OCI-M2 (cell line): ENCODE measurements around the gene ACOT11.
"Not testable (repeated sequence)": the region's sequence is repeated elsewhere in the genome, so short reads cannot be mapped to it uniquely, and the experiment has no call there.

Source experiments
- DNase-seq: peaks from one replicate; lab custom pipeline; 2025; ENCODE audit not compliant: unreplicated experiment; lab: John Stamatoyannopoulos, UW

Gene ACOT11

DNA sequence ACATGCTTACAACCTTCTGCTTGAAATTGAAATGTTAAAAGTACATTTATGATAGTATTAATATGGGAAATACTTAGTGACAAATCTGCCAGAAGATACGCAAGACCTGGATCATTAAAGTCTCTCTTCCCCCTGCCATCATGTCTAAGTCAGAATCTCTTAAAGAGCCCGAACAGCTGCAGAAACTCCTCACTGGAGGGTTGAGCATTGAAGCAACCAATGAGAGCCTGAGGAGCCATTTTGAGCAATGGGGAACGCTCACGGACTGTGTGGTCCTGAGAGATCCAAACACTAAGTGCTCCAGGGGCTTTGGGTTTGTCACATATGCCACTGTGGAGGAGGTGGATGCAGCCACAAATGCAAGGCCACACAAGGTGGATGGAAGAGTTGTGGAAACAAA, 11.4 kb upstream of the ACOT11 start:
- DNase-seq = not testable (repeated sequence)

DNA sequence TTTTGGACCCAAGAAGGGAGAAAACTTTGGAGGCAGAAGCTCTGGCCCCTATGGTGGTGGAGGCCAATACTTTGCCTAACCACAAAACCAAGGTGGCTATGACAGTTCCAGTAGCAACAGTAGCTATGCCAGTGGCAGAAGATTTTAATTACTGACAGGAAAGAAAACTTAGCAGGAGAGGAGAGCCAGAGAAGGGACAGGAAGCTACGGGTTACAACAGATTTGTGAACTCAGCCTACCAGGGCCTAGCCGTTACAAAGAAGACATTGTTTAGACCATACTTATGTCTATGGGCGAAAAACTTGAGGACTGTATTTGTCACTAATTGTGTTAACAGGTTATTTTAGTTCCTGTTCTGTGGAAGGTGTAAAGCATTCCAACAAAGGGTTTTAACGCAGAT, 10.4 kb upstream of the ACOT11 start:
- no peak for DNase-seq

DNA sequence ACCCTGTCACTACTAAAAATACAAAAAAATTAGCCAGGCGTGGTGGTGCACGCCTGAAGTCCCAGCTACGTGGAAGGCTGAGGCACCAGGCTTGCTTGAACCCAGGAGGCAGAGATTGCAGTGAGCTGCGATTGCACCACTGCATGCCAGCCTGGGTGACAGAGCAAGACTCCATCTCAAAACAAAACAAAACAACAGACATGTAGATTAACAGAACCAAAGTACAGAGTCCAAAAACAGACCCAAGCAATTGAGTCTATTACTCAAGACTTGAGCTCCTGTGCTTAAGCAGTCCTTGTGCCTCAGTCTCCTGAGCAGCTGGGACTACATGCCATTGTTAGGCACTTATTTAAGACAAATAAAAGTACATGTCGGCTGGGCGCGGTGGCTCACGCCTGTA, 9.5 kb upstream of the ACOT11 start:
- DNase-seq = no peak

DNA sequence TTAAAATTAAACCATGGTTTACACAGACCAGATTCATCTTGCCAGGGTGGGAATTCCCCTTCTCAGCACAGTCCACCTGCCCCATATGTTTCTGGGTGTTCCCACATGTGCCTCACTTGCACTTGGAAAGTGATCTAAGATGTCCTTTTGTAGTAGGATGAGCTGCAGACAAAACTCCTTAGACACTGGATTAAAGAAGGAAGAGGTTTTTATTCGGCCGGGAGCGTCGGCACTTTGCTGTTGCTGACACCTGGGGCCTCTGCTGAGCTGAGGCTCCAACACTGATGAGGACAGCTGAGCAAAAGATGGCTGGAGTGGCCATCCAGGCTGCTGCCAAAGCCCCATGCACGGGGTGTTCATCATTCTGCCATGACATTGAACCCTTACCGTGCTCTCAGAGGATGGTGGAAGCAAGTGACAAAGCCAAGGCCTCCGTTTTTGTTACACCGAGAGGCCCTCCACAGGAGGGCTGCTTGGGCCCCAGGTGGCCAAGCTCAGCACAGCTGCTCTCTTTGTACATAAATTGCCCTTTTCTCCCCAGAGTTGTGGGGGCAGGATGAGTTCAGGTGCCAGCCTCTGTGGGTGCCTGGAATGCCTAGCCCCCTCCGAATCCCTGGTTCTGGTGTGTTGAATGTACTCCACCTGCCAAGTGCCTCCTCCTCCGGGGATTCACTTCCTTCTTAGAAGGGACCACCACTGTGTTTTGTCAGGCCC, 7.3 kb upstream of the ACOT11 start:
- no peak for DNase-seq

DNA sequence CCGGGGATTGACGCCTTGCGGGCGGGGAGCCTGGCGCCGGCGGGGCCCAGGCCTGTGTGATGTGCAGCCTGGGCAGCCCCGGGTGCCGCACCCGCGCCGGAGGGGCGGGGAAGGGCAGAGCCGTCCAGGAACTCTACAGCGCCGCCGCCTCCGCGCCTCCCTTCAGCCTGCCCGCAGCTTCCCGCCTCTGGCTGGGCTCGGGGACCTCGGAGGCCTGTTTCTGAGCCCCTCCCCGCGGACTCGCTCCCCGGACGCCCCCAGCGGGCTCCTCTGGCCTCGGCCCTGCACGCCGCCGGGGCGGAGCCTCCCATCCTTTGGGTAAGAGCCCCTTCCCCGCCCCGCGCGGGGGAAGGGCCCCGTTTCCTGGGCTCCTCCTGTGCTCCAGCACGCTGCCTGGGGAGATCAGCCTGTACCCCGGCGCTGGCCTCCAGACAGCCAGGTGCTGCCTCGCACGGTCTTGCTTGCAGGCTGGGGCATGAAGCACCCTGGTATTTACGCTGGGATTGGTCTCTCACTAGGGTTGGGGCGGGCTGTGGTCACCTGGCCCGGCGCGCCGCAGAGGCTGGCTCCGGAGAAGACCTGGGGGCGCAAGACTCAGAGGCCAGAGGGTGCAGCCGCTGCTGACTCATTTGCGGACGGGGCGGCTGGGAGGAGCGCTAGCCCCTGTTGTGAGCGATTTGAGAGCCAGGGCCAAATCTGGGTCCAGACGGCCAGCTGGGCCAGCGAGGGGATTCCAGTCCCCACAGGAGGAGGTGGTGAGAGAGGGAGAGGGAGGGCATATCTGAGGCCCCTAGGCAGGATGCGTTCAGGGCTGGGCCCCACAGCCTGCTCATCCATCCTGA, 5.7 kb upstream of the ACOT11 start:
- DNase-seq = no peak

DNA sequence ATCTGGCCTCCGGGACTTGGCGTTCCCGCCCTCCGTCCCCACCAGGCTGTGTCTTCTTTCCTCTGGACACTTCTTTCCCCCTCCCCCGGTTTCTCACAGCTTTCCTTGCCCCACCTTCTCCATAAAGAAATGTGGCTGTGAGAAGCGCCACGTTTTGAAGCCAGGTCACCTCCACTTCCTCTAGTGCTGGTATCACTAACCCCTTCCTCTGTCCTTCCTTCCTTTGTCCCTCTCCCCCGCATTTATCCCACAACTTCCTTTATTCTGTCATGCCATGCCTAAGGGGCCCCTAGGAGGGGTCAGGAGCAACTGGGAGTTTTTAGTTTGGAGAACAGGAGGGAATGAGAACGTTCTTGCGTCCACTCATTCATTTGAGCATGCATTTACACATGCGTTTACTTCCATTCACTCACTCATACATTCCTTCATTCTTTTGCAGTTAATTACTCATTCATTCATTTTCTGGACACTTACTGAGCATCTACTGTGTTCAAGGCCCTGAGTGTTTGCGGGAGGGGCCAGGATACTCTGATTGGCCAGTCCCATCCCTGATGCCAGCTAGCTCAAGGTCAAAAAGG, 5.0 kb upstream of the ACOT11 start:
- DNase-seq = no peak

DNA sequence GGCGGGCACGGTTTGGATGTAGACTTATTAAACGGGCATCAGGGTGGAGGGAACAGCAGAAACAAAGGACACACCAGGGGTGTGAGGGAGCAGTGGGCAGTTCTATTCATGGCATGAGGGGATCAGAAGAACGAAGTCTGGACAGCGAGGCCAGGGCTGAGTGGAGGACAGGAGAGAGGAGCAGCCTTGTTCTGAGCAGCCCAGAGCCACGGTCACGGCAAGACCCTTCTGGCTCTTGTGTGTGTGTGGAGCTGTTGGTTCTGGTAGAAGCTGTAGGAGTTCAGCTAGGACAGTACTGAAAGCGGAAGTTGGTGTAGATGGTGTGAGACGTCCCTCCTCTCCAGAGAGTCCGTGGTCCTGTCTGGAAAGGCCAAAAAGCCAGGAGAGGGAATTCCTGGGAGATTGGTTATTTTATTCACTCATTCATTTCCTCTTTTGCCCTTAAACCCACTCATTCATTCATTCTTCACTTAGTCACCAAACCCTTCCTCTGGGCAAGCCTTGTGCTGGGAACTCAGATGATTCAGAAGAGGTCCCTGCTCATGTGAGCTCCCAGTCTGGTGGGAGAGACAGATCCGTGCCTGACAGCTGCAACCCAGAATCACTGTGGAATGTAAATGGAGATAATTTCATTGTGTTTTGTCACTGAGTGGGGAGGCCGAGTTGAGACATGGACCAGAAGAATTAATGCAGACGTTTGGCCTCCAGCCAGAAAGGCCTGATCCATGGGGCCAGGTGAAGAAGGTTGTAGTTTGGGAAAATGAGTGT, 4.1 kb upstream of the ACOT11 start:
- no peak for DNase-seq

DNA sequence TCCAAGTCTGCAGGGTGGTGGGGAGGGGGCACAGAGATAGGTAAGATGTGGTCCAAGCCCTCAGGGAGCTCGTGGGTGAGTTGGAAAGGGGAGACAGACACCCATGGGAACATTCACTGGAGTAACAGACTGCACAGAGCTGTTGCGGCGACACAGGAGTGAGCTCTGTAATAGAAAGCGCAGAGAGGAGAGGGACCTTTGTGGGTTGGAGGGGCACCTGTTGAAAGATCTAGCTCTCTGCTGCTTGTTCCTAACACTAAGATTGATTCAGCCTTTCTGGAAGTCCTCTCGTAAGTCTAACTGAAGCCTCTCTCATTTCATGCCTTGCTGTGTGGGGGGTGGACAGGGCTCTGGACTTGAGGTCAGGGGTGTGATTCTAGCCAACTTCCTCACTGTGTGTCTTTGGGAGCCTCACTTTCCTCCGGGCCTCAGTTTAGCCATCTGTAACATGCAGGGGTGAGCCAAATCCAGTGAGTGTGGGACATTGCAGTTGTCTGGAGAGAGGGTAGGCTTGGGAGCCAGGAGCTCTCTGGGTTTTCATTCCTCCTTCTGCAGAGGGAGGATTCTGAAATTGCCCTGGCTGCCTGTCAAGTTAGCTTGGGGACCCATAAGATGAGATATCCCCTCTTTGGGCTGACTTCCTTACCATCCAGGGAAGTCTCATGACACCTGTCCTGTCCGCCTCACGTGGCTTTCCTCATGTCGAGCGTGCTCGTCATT, 2.0 kb upstream of the ACOT11 start:
- DNase-seq = no peak

DNA sequence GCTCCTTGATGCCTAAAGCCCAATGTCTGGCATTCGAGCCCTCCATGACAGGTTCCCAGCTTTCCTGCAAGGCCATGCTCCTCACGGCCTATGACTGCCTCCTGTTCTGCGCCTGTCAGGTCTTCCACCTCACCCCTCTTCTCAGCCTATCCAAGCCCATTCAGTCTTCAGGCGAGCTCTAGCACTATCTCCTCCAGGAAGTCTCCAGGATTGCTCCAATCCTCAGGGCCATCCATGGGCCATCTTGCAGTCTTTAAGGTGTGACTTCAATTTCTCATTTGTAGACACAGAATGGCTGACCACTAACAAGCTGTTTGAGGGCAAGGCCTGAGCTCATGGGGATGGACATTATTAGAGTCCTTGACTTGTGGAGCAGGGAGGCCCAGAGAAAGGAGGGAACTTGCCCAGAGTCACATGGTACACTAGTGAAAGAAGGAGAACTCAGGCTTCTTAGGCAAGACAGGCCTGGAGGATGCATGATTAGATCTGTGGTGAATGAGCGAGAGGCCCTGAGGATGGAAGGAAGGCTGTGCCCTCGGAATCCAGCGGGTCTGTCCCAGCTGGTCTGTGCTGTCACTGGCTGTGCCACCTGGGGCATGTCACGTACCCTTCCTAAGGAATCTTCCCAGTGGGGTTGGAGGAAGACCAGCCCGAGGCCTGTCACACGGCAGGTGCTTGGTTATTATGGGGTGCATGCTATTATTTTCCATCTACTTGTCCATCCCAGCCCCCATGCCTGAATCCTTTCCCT, 1.2 kb upstream of the ACOT11 start:
- DNase-seq = no peak

DNA sequence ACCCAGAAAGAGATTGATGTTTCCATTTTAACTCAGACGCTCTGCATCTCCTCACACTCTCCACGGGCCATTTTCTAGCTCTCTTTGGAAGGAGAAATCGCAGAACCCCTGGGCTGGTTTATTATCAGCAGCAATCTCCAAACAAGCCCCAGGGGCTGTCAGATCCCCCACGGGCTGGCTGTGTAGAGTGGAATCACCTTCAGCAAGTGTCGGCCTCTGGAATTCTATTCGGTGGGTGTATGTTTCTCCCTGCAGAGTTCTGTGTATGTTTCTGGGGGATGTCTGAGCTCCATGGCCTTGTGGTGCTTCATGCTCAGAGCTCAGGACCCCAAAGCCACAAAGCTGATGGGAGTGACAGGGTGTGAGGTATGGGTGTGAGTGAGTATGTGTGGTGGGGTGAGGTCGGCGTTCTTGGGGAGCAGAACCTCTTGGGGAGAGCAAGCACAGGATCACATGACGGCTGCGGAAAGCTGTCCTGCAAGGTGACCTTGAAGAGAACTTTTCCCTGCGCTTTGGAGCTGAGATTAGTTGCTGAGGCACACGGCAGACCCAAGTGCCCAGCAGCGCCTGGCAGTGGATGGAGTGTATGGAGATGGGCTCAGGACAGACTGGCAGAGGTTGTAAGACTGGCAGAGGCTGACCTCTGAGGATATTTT, 489 bp downstream of the ACOT11 start:
- DNase-seq = no peak

DNA sequence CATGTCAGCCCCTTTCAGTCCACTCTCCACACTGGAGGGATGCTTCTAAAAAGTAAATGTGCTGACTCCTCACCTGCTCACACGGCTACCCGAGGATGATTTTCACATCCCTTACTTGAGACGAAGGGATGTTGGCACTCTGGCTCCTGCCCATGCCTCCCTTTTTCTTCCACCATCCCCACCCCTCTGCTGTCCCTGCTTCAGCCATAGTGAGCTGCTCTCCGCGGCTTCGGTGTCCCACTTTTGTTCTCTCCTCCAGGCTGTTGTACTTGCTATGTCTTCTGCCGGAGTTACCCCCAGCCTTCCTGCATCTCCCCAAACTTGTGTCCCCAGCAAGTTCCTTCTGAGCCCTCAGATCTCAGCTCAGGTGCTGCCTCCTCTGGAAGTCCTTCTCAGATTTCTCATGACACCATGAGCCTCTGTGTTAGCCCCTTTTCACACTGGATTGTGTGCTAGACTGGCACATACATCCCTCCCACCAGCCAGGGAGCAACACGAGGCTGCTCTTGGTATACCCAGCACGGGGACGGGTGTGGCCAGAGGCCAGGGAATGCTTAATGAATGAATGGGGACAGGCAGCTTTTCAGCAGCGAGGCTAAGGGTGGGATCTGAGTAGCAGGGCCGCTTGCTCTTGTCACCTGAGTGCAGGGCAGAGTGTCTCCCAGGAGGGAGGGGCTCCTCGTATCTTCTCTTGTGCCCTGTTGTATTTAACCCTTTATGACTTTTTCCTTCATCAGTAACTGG, 1.3 kb downstream of the ACOT11 start:
- DNase-seq = no peak

DNA sequence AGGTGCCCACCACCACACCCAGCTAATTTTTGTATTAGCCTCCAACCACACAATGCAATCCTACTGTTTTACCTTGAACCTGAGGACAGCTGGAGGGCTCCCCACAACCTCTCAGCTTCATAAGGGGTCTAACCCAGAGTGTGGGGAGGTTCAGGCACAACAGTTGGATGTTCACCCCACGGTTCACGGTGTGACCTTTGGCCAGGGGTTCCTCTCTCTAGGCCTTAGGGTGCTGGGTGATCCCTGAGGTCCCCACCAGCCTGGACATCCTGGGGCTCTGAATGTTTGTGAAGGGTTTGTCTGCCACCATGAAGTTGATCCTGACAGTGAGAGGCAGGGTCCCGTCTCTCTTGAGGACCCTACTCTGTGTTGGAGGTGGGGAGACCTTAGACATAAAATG, 3.9 kb downstream of the ACOT11 start:
- no peak for DNase-seq

DNA sequence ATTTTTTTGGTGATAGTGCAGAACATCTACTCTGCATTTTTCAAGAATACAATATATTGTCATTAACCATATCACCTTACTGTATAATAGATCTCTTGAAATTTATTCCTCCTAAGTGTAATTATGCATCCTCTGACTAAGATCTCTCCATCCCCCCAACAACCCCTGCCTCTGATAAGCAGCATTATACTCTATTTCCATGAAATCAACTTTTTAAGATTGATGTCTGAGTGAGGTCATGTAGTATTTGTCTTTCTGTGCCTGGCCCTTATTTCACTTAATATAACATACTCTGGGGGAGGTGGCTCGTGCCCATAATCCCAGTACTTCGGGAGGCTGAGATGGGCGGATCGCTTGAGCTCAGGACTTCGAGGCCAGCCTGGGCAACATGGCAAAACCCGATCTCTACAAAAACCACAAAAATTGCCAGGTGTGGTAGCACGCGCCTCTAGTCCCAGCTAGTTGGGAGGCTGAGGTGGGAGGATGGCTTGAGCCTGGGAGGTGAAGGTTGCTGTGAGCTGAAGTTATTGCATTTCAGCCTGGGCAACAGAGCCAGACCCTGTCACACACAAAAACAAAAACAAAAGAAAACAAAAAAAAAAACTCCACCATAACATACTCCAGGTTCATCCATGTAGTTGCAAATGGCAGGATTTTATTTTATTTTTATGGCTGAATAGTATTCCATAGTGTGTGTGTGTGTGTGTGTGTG, 5.7 kb downstream of the ACOT11 start:
- no peak for DNase-seq

DNA sequence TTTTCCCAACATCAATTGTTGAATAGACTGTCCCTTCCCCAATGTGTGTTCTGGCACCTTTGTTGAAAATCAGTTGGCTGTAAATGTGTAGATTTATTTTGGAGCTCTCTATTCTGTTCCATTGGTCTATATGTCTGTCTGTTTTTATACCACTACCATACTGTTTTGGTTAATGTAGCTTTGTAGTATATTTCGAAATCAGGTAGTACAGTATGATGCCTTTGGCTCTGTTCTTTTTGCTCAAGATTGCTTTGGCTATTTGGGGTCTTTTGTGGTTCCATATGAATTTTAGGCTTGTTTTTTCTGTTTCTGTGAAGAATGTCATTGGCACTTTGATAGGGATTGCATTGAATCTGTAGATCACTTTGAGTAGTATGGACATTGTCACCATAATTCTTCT, 8.1 kb downstream of the ACOT11 start:
- no peak for DNase-seq

DNA sequence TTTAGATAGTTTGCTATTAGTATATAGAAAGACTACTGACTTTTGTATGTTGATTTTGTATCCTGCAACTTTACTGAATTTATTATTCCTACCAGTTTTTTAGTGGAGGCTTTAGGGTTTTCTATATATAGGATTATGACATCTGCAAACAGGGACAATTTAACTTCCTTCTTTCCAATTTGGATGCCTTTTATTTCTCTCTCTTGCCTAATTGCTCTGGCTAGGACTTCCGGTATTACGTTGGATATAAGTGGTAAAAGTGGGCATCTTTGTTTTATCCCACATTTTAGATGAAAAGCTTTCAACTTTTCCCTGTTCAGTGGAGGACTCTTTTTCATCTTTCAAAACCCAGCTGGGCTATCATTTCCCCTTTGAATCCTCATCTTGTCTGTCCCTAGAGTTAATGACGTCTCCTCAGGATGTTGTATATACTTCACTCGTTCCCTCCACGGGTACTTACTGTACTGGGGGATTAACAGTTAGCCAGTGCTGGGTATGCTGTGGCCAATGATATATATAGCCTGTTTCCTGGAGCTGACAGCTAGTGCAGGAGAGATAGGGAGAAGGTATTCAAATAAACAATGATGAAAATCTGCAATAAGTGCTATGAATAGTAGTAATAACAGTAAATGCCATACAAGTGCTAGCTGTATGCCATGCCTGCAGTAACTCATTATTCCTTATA, 9.8 kb downstream of the ACOT11 start:
- DNase-seq = no peak

DNA sequence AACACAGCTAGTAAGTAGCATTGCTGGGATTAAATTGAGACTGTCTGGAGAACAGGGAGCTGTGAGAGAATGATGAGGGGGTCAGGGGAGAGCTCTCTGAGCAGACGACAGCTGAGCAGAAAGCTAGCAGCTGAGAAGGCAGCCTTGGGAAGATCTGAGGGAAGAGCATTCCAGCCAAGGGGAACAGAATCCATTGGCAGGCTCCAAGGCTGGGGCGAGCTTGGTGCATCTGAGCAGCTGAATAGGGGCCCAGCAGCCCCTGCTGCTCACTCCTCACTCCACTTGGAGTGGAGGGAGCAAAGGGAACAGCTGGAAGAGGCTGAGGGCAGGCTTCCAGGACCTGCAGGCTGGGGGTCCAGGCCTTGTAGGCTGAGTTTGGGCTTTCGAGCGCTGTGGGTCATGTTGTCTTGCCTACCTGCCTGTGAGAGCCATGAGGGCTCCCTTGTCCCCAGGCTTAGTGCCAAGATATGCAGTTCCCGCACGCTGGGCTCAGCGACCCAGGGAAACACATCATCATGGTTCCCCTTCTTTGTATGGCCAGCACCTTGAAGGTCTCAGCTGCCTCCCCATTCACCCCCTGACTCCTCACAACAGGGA, 10.5 kb downstream of the ACOT11 start:
- DNase-seq = no peak

DNA sequence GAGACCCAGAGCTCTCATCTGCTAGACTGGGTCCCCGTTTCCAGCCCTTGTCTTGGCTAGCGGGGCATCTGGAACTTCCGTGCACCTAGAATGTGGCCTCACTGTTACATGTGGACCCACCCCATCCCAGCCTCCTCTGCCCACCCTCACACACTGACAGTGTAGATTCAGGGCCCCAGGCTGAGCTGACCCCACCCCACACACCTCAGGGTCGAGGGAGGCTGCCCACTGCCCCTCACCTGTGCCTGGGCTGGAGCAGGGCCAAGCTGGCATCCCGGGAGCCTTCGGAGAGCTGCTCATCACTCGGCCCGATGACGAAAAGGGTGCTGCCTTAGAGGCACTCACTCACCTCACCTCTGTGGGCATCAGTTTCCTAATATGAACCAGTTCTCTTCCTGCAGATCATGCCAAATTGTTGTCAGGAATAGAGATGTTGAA, 11.1 kb downstream of the ACOT11 start:
- DNase-seq = no peak
